Cardiac fibroblast (primary cell): ENCODE data around the gene HAUS8.
"Not testable (repeated sequence)": the region's sequence is repeated elsewhere in the genome, so short reads cannot be mapped to it uniquely, and the experiment has no call there.

Source experiments
- DNase-seq, 2 donors: peaks; one replicate each; pipeline versions ENCODE4 v3.0.0 to v3.0.0-alpha.2; 2010; ENCODE audit warnings: low read depth in 2 of 2
- H3K4me3 ChIP-seq, 2 donors: replicated peaks in 1 of 2; 1 replicate in 1 of 2; 2 replicates in 1 of 2; pipeline ENCODE4 v1.5.1; 2011; ENCODE audit warnings: low read depth in 2 of 2, low read length in 2 of 2, mild to moderate bottlenecking in 2 of 2, moderate library complexity in 1 of 2
- TF ChIP-seq, protein P1 (sequence below): IDR thresholded peaks from one replicate; pipeline ENCODE4 v1.5.1; 2011; ENCODE audit warnings: low read depth, mild to moderate bottlenecking, low read length, inconsistent platforms

Gene HAUS8

DNA sequence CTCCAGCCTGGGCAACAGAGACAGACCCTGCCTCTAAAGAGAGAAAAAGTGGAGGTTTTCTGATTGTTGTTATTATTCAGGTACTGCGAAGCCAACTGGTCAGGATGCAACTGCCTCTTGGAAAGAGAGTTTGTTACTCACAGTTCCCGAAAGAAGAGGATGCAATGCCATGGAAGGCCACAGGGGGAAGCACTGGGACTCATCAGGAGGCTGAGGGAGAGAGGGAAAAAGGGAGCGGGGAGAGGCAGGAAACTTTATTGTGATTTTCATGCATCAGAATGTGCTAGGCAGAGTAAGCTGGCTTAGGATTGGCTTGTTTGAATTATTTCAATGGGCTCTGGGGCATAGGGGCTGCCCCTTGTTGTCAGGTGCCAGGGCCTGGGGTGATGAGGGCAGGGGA is 27.9 kb upstream of the HAUS8 start:
- H3K4me3 ChIP-seq = no peak overlapping the region
- peak; percentile 50 to 68 for DNase-seq
- TF ChIP-seq, protein P1, sequence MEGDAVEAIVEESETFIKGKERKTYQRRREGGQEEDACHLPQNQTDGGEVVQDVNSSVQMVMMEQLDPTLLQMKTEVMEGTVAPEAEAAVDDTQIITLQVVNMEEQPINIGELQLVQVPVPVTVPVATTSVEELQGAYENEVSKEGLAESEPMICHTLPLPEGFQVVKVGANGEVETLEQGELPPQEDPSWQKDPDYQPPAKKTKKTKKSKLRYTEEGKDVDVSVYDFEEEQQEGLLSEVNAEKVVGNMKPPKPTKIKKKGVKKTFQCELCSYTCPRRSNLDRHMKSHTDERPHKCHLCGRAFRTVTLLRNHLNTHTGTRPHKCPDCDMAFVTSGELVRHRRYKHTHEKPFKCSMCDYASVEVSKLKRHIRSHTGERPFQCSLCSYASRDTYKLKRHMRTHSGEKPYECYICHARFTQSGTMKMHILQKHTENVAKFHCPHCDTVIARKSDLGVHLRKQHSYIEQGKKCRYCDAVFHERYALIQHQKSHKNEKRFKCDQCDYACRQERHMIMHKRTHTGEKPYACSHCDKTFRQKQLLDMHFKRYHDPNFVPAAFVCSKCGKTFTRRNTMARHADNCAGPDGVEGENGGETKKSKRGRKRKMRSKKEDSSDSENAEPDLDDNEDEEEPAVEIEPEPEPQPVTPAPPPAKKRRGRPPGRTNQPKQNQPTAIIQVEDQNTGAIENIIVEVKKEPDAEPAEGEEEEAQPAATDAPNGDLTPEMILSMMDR = peak; percentile 82

DNA sequence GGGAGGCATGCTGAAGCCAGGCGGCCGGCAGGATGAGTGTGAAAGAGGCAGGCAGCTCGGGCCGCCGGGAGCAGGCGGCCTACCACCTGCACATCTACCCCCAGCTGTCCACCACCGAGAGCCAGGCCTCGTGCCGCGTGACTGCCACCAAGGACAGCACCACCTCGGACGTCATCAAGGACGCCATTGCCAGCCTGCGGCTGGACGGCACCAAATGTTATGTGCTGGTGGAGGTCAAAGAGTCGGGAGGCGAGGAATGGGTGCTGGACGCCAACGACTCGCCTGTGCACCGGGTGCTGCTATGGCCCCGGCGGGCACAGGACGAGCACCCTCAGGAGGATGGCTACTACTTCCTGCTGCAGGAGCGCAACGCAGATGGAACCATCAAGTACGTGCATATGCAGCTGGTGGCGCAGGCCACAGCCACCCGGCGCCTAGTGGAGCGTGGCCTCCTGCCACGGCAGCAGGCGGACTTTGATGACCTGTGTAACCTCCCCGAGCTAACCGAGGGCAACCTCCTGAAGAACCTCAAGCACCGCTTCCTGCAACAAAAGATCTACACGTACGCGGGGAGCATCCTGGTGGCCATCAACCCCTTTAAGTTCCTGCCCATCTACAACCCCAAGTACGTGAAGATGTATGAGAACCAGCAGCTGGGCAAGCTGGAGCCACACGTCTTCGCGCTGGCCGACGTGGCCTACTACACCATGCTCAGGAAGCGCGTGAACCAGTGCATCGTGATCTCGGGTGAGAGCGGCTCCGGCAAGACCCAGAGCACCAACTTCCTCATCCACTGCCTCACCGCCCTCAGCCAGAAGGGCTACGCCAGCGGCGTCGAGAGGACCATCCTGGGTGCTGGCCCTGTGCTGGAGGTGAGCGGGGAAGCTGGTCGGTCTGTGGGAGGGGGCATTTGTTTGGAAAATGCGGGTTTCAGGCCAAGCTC is 26.7 kb upstream of the HAUS8 start:
- DNase-seq = no peak
- no peak overlapping the region for H3K4me3 ChIP-seq
- TF ChIP-seq, protein P1 = no peak

DNA sequence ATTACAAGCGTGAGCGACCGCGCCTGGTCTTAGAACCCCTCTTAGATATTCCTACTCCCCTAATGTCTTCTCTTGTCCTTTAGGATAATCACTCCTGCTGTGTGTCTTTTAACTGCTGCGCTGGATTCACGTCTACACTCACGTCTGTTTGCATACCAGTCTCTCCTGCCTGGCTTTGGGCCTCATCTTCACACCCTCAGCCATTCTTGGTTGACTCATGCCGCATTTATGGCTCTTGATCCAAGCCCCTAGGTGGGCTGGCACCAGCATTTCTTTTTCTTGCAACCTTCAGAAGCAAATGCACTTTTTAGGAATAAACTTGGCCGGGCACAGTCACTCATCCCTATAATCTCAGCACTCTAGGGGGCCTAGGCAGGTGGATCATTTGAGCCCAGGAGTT is 23.1 kb upstream of the HAUS8 start:
- TF ChIP-seq, protein P1 = no peak
- no peak overlapping the region for H3K4me3 ChIP-seq
- DNase-seq = no peak

DNA sequence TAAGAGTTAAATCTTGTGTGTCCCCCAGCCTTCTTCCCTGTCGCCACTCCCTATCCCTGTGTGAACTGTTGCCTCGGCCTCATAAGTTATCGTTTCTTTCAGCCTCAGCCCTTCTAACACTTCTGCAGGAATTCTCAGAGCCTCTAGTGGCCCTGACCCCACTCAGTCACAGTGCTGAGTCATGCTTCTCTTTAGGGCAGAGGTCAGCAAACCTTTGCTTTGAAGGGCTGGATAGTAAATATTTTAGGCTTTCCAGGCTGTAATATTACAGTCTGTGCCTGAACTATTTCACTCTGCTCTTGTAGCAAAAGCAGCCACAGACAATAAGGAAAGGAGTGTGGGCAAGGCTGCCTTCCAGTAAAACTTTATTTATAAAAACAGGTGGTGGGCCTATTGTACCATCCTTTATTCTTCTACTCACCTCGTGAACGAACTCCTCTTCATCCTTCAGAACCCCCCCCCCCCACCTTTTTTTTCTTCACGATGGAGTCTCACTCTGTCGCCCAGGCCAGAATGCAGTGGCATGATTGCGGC is 22.4 kb upstream of the HAUS8 start:
- DNase-seq = peak; percentile 58 to 72
- no peak overlapping the region for H3K4me3 ChIP-seq
- TF ChIP-seq, protein P1 = no peak

DNA sequence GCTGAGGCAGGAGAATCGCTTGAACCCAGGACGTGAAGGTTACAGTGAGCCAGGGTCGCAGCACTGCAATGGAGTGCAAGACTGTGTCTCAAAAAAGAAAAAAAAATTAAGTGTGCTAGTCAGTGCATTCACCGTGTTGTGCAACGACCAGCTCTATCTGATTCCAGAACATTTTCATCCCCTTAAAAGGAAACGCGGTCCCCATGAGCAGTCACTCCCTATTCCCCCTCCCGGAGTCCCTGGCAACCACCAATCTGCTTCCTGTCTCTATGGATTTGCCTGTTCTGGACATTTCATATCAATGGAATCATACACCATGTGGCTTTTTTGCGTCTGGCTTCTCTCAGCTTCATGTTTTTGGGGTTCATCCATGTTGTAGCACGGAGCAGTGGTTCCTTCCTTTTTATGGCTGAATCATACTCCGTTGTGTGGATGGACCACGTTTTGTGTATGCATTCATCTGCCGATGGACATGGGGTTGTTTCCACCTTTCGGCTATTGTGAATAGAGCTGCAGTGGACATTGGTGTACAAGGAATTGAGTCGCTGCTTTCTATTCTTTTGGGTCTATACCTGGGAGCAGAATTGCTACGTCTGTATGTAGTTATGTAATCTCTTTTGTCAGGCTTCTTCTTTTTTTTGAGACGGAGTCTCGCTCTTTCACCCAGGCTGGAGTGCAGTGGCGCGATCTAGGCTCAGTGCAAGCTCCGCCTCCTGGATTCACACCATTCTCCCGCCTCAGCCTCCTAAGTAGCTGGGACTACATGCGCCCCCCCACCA is 20.1 kb upstream of the HAUS8 start:
- peak; percentile 95 to 98 for DNase-seq
- H3K4me3 ChIP-seq = no peak overlapping the region
- TF ChIP-seq, protein P1 = no peak

DNA sequence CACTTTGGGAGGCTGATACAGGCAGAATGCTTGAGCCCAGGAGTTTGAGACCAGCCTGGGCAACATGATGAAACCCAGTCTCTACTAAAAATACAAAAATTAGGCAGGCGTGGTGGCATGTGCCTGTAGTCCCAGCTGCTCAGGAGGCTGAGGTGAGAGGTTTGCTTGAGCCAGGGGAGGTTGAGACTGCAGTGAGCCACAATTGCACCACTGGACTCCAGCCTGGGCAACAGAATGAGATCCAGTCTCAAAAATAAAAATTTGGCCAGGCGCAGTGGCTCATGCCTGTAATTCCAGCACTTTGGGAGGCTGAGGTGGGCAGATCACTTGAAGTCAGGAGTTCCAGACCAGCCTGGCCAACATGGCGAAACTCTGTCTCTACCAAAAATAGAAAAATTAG is 19.4 kb upstream of the HAUS8 start:
- H3K4me3 ChIP-seq, DNase-seq: not testable (repeated sequence)

DNA sequence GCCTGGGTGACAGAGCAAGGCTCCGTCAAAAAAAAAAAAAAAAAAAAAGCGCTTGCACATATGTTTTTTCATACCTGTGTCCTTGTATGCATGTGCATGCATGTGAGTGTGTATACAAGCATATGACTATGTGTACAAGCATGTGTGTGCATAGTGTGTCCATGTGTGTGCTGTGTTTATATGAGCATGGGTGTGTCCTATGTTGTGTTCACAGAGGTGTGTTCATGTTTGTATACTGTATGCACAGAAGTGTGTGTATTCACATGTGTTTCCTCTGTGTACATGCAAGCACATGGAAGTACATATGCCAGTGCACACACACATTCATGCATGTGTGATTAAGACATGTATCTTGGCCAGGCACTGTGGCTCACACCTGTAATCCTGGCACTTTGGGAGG is 17.4 kb upstream of the HAUS8 start:
- TF ChIP-seq, protein P1 = no peak
- no peak for DNase-seq
- H3K4me3 ChIP-seq = no peak overlapping the region
